Measurements from ENCODE around the gene UCKL1.
"Not testable (repeated sequence)": the region's sequence is repeated elsewhere in the genome, so short reads cannot be mapped to it uniquely, and the experiment has no call there.

Gene UCKL1

GRCh38 chr20:63934271-63935068 lies 21.7 kb downstream of the UCKL1 start:
- Histone ChIP-seq H3K4me1 (ENCODE audit: control insufficient read depth in 5 of 5, insufficient read depth in 5 of 5, low read length in 5 of 5) (no peaks in the 10 kb centered on the region), H3K36me3 (ENCODE audit: control insufficient read depth in 5 of 5, insufficient read depth in 5 of 5, low read length in 5 of 5) (peaks cover 0 to 85% (median 57%) of the 10 kb centered on the region in 5 donors), H3K9me3 (ENCODE audit: control insufficient read depth in 5 of 5, low read length in 5 of 5) (no peaks in the 10 kb centered on the region), H3K9ac (ENCODE audit: low read length in 5 of 5) (no peak overlapping the region), H3K27ac (ENCODE audit: low read depth, low read length) (no peak overlapping the region), H3K27me3 (ENCODE audit: control insufficient read depth in 5 of 5, insufficient read depth in 4 of 5, low read length in 5 of 5) (no peaks in the 10 kb centered on the region), H3K4me3 (ENCODE audit: low read depth in 1 of 5, low read length in 5 of 5) (no peak overlapping the region)

GRCh38 chr20:63933646-63934045 lies 22.6 kb downstream of the UCKL1 start:
- H3K4me1 ChIP-seq (ENCODE audit: control insufficient read depth in 5 of 5, insufficient read depth in 5 of 5, low read length in 5 of 5), result no peaks in the 10 kb centered on the region

GRCh38 chr20:63932606-63933160 lies 23.5 kb downstream of the UCKL1 start:
- Histone ChIP-seq H3K27me3 (ENCODE audit: control insufficient read depth in 5 of 5, insufficient read depth in 4 of 5, low read length in 5 of 5) (no peaks in the 10 kb centered on the region), H3K27ac (ENCODE audit: low read depth, low read length) (no peak overlapping the region), H3K9ac (ENCODE audit: low read length in 5 of 5) (no peak overlapping the region), H3K9me3 (ENCODE audit: control insufficient read depth in 5 of 5, low read length in 5 of 5) (no peaks in the 10 kb centered on the region), H3K36me3 (ENCODE audit: control insufficient read depth in 5 of 5, insufficient read depth in 5 of 5, low read length in 5 of 5) (peaks cover 0 to 90% (median 69%) of the 10 kb centered on the region in 5 donors), H3K4me3 (ENCODE audit: low read depth in 1 of 5, low read length in 5 of 5) (no peak overlapping the region), H3K4me1 (ENCODE audit: control insufficient read depth in 5 of 5, insufficient read depth in 5 of 5, low read length in 5 of 5) (no peaks in the 10 kb centered on the region)

More at GRCh38 chr20:63933646-63934045, 22.6 kb downstream of the UCKL1 start:
- H3K27ac ChIP-seq (ENCODE audit: low read depth, low read length), result no peak overlapping the region
- H3K27me3 ChIP-seq (ENCODE audit: control insufficient read depth in 5 of 5, insufficient read depth in 4 of 5, low read length in 5 of 5), result no peaks in the 10 kb centered on the region
- peaks cover 0 to 85% (median 62%) of the 10 kb centered on the region in 5 donors for H3K36me3 ChIP-seq (ENCODE audit: control insufficient read depth in 5 of 5, insufficient read depth in 5 of 5, low read length in 5 of 5)
- H3K4me3 ChIP-seq (ENCODE audit: low read depth in 1 of 5, low read length in 5 of 5), result no peak overlapping the region
- H3K9ac ChIP-seq (ENCODE audit: low read length in 5 of 5), result no peak overlapping the region
- H3K9me3 ChIP-seq (ENCODE audit: control insufficient read depth in 5 of 5, low read length in 5 of 5), result no peaks in the 10 kb centered on the region

GRCh38 chr20:63931735-63932134 lies 24.5 kb downstream of the UCKL1 start:
- H3K27ac ChIP-seq (ENCODE audit: low read depth, low read length), result no peak overlapping the region
- no peaks in the 10 kb centered on the region for H3K9me3 ChIP-seq (ENCODE audit: control insufficient read depth in 5 of 5, low read length in 5 of 5)
- no peak overlapping the region for H3K4me3 ChIP-seq (ENCODE audit: low read depth in 1 of 5, low read length in 5 of 5)
- no peak overlapping the region for H3K9ac ChIP-seq (ENCODE audit: low read length in 5 of 5)
- peaks cover 2 to 93% (median 71%) of the 10 kb centered on the region in 5 donors for H3K36me3 ChIP-seq (ENCODE audit: control insufficient read depth in 5 of 5, insufficient read depth in 5 of 5, low read length in 5 of 5)
- no peaks in the 10 kb centered on the region for H3K27me3 ChIP-seq (ENCODE audit: control insufficient read depth in 5 of 5, insufficient read depth in 4 of 5, low read length in 5 of 5)
- H3K4me1 ChIP-seq (ENCODE audit: control insufficient read depth in 5 of 5, insufficient read depth in 5 of 5, low read length in 5 of 5), result no peaks in the 10 kb centered on the region

DNA sequence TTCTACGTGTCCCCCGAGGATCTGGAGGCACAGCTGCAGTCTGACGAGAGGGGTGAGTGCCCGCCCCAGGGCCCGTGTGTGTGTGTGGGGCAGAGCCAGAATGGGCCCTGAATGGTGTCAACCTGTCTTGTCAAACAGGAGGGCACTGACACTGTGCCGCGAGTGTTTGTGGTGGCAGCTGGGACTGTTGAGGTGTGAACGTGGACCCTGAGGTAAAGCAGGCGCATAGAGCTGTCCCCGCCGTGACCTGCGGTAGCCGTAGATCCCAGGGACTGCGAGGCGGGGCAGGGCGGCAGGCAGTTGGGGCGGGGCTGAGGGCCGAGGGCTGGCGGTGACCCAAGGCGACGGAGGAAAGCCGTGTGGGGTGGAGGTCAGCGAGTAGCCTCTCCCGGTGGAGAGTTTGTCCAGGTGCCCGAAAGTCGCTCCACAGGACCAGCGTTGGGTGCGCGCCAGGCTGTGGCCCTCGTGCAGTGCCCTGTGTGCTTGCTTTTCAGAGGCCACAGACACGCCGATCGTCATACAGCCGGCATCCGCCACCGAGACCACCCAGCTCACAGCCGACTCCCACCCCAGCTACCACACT lies 25.2 kb downstream of the UCKL1 start:
- no peak overlapping the region for H3K27ac ChIP-seq (ENCODE audit: low read depth, low read length)
- H3K9me3 ChIP-seq (ENCODE audit: control insufficient read depth in 5 of 5, low read length in 5 of 5), result no peaks in the 10 kb centered on the region
- H3K36me3 ChIP-seq (ENCODE audit: control insufficient read depth in 5 of 5, insufficient read depth in 5 of 5, low read length in 5 of 5), result peaks cover 2 to 93% (median 73%) of the 10 kb centered on the region in 5 donors
- H3K4me1 ChIP-seq (ENCODE audit: control insufficient read depth in 5 of 5, insufficient read depth in 5 of 5, low read length in 5 of 5), result no peaks in the 10 kb centered on the region
- no peak overlapping the region for H3K4me3 ChIP-seq (ENCODE audit: low read depth in 1 of 5, low read length in 5 of 5)
- no peaks in the 10 kb centered on the region for H3K27me3 ChIP-seq (ENCODE audit: control insufficient read depth in 5 of 5, insufficient read depth in 4 of 5, low read length in 5 of 5)
- H3K9ac ChIP-seq (ENCODE audit: low read length in 5 of 5), result no peak overlapping the region

- H3K36me3 ChIP-seq (ENCODE audit: control insufficient read depth in 5 of 5, insufficient read depth in 5 of 5, low read length in 5 of 5), result peaks cover 2 to 82% (median 58%) of the 10 kb centered on the region in 5 donors
Observed at GRCh38 chr20:63929473-63929883, 26.7 kb downstream of the UCKL1 start.

GRCh38 chr20:63929071-63929470 lies 27.1 kb downstream of the UCKL1 start:
- no peaks in the 10 kb centered on the region for H3K27me3 ChIP-seq (ENCODE audit: control insufficient read depth in 5 of 5, insufficient read depth in 4 of 5, low read length in 5 of 5)
- H3K36me3 ChIP-seq (ENCODE audit: control insufficient read depth in 5 of 5, insufficient read depth in 5 of 5, low read length in 5 of 5), result peaks cover 2 to 79% (median 58%) of the 10 kb centered on the region in 5 donors
- H3K27ac ChIP-seq (ENCODE audit: low read depth, low read length), result no peak overlapping the region
- no peak overlapping the region for H3K4me3 ChIP-seq (ENCODE audit: low read depth in 1 of 5, low read length in 5 of 5)
- H3K9me3 ChIP-seq (ENCODE audit: control insufficient read depth in 5 of 5, low read length in 5 of 5), result no peaks in the 10 kb centered on the region
- no peaks in the 10 kb centered on the region for H3K4me1 ChIP-seq (ENCODE audit: control insufficient read depth in 5 of 5, insufficient read depth in 5 of 5, low read length in 5 of 5)
- H3K9ac ChIP-seq (ENCODE audit: low read length in 5 of 5), result no peak overlapping the region

More at GRCh38 chr20:63929473-63929883, 26.7 kb downstream of the UCKL1 start:
- not testable (repeated sequence) for H3K9ac ChIP-seq (ENCODE audit: low read length in 5 of 5); H3K4me3 ChIP-seq (ENCODE audit: low read depth in 1 of 5, low read length in 5 of 5); H3K9me3 ChIP-seq (ENCODE audit: control insufficient read depth in 5 of 5, low read length in 5 of 5); H3K4me1 ChIP-seq (ENCODE audit: control insufficient read depth in 5 of 5, insufficient read depth in 5 of 5, low read length in 5 of 5); H3K27me3 ChIP-seq (ENCODE audit: control insufficient read depth in 5 of 5, insufficient read depth in 4 of 5, low read length in 5 of 5); H3K27ac ChIP-seq (ENCODE audit: low read depth, low read length)

- H3K36me3 ChIP-seq (ENCODE audit: control insufficient read depth in 5 of 5, insufficient read depth in 5 of 5, low read length in 5 of 5), result peaks cover 2 to 53% (median 39%) of the 10 kb centered on the region in 5 donors
- H3K4me3 ChIP-seq (ENCODE audit: low read depth in 1 of 5, low read length in 5 of 5), result no peak overlapping the region
- H3K27me3 ChIP-seq (ENCODE audit: control insufficient read depth in 5 of 5, insufficient read depth in 4 of 5, low read length in 5 of 5), result no peaks in the 10 kb centered on the region
- H3K4me1 ChIP-seq (ENCODE audit: control insufficient read depth in 5 of 5, insufficient read depth in 5 of 5, low read length in 5 of 5), result peaks cover 0 to 3% (median 0%) of the 10 kb centered on the region in 5 donors
- no peak overlapping the region for H3K27ac ChIP-seq (ENCODE audit: low read depth, low read length)
- no peaks in the 10 kb centered on the region for H3K9me3 ChIP-seq (ENCODE audit: control insufficient read depth in 5 of 5, low read length in 5 of 5)
- H3K9ac ChIP-seq (ENCODE audit: low read length in 5 of 5), result no peak overlapping the region
Observed at GRCh38 chr20:63926298-63926697, 29.9 kb downstream of the UCKL1 start.

DNA sequence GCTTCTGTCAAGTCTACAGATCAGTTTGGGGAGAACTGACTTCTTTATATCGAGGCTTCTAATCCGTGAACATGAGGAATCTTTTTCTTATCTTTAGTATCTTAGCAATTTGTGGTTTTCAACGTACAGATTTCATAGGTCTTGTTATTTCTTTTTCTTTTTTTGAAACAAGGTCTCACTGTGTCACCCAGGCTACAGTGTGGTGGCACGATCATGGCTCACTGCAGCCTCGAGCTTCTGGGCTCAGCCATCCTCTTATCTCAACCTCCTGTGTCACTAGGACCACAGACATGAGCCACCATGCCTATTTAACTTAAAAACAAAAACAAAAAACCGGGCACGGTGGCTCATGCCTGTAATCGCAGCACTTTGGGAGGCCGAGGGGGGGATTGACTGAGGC lies 32.0 kb downstream of the UCKL1 start:
- H3K4me1 ChIP-seq (ENCODE audit: control insufficient read depth in 5 of 5, insufficient read depth in 5 of 5, low read length in 5 of 5), result peaks cover 0 to 3% (median 0%) of the 10 kb centered on the region in 5 donors
- H3K27me3 ChIP-seq (ENCODE audit: control insufficient read depth in 5 of 5, insufficient read depth in 4 of 5, low read length in 5 of 5), result no peaks in the 10 kb centered on the region
- H3K36me3 ChIP-seq (ENCODE audit: control insufficient read depth in 5 of 5, insufficient read depth in 5 of 5, low read length in 5 of 5), result peaks cover 2 to 39% (median 23%) of the 10 kb centered on the region in 5 donors
- no peak overlapping the region for H3K9ac ChIP-seq (ENCODE audit: low read length in 5 of 5)
- H3K27ac ChIP-seq (ENCODE audit: low read depth, low read length), result no peak overlapping the region
- no peaks in the 10 kb centered on the region for H3K9me3 ChIP-seq (ENCODE audit: control insufficient read depth in 5 of 5, low read length in 5 of 5)
- no peak overlapping the region for H3K4me3 ChIP-seq (ENCODE audit: low read depth in 1 of 5, low read length in 5 of 5)

GRCh38 chr20:63923651-63924050 lies 32.6 kb downstream of the UCKL1 start:
- H3K27ac ChIP-seq (ENCODE audit: low read depth, low read length), result no peak overlapping the region
- H3K4me1 ChIP-seq (ENCODE audit: control insufficient read depth in 5 of 5, insufficient read depth in 5 of 5, low read length in 5 of 5), result peaks cover 0 to 3% (median 0%) of the 10 kb centered on the region in 5 donors
- H3K36me3 ChIP-seq (ENCODE audit: control insufficient read depth in 5 of 5, insufficient read depth in 5 of 5, low read length in 5 of 5), result peaks cover 2 to 38% (median 18%) of the 10 kb centered on the region in 5 donors
- H3K4me3 ChIP-seq (ENCODE audit: low read depth in 1 of 5, low read length in 5 of 5), result no peak overlapping the region
- no peaks in the 10 kb centered on the region for H3K9me3 ChIP-seq (ENCODE audit: control insufficient read depth in 5 of 5, low read length in 5 of 5)
- H3K27me3 ChIP-seq (ENCODE audit: control insufficient read depth in 5 of 5, insufficient read depth in 4 of 5, low read length in 5 of 5), result no peaks in the 10 kb centered on the region
- no peak overlapping the region for H3K9ac ChIP-seq (ENCODE audit: low read length in 5 of 5)

All from subcutaneous abdominal adipose tissue (tissue), 5 donors.